Trophoblast cell (in vitro differentiated cells and primary cell): ENCODE results near the gene DPYD.

Source experiments
- DNase-seq, 2 donors: peaks; one replicate each; pipeline ENCODE4 v3.0.0-alpha.2; 2016
- H2AFZ ChIP-seq: 2 replicates; pipeline ENCODE4 v1.6.1; 2013; ENCODE audit warnings: low read length, moderate library complexity, mild to moderate bottlenecking; ENCODE audit not compliant: insufficient read depth, poor library complexity
- H2AK5ac ChIP-seq: 2 replicates; pipeline ENCODE4 v1.6.1; 2013; ENCODE audit warnings: mild to moderate bottlenecking, low read length
- H2BK120ac ChIP-seq: 2 replicates; pipeline ENCODE4 v1.6.1; 2013; ENCODE audit warnings: low read length, mild to moderate bottlenecking, moderate library complexity; ENCODE audit not compliant: insufficient read depth, poor library complexity
- H2BK12ac ChIP-seq: 2 replicates; pipeline ENCODE4 v1.6.1; 2013; ENCODE audit warnings: mild to moderate bottlenecking, low read length, moderate library complexity
- H2BK5ac ChIP-seq: 2 replicates; pipeline ENCODE4 v1.6.1; 2013; ENCODE audit warnings: low read length, low read depth, moderate library complexity, mild to moderate bottlenecking; ENCODE audit not compliant: poor library complexity
- H3K14ac ChIP-seq: 2 replicates; pipeline ENCODE4 v1.6.1; 2013; ENCODE audit warnings: mild to moderate bottlenecking, low read length
- H3K18ac ChIP-seq: 2 replicates; pipeline ENCODE4 v1.6.1; 2013; ENCODE audit warnings: mild to moderate bottlenecking, low read length
- H3K23ac ChIP-seq: 2 replicates; pipeline ENCODE4 v1.6.1; 2013; ENCODE audit warnings: low read length
- H3K27ac ChIP-seq: 2 replicates; pipeline ENCODE4 v1.5.1; 2013; ENCODE audit warnings: low read depth, mild to moderate bottlenecking, inconsistent platforms, low read length, moderate library complexity
- H3K27me3 ChIP-seq: 2 replicates; pipeline ENCODE4 v1.6.1; 2013; ENCODE audit warnings: inconsistent platforms, mild to moderate bottlenecking, low read length, moderate library complexity; ENCODE audit not compliant: insufficient read depth
- H3K36me3 ChIP-seq, 2 experiments: 1 replicate in 1 of 2; 2 replicates in 1 of 2; pipeline ENCODE4 v1.6.1; 2013; ENCODE audit warnings: low read length in 2 of 2, mild to moderate bottlenecking in 2 of 2, moderate library complexity in 1 of 2; ENCODE audit not compliant: insufficient read depth in 2 of 2, control insufficient read depth in 1 of 2
- H3K4ac ChIP-seq: 2 replicates; pipeline ENCODE4 v1.6.1; 2013; ENCODE audit warnings: low read depth, mild to moderate bottlenecking, low read length, moderate library complexity
- H3K4me1 ChIP-seq, 2 experiments: 1 replicate in 1 of 2; 2 replicates in 1 of 2; pipeline ENCODE4 v1.6.1; 2013; ENCODE audit warnings: low read length in 2 of 2, mild to moderate bottlenecking in 2 of 2, moderate library complexity in 1 of 2; ENCODE audit not compliant: insufficient read depth in 2 of 2, control insufficient read depth in 1 of 2
- H3K4me2 ChIP-seq: 2 replicates; pipeline ENCODE4 v1.6.1; 2013; ENCODE audit warnings: inconsistent platforms, mild to moderate bottlenecking, low read length, moderate library complexity
- H3K4me3 ChIP-seq: 2 replicates; pipeline ENCODE4 v1.5.1; 2013; ENCODE audit warnings: mild to moderate bottlenecking, low read depth, low read length, inconsistent platforms
- H3K79me1 ChIP-seq: one replicate; pipeline ENCODE4 v1.6.1; 2013; ENCODE audit warnings: low read length
- H3K79me2 ChIP-seq: 2 replicates; pipeline ENCODE4 v1.6.1; 2013; ENCODE audit warnings: low read length, mild to moderate bottlenecking; ENCODE audit not compliant: control insufficient read depth, insufficient read depth, poor library complexity
- H3K9ac ChIP-seq: 2 replicates; pipeline ENCODE4 v1.6.1; 2013; ENCODE audit warnings: mild to moderate bottlenecking, low read length
- H3K9me3 ChIP-seq: 2 replicates; pipeline ENCODE4 v1.6.1; 2013; ENCODE audit warnings: low read depth, mild to moderate bottlenecking, control low read depth, inconsistent platforms, low read length; ENCODE audit not compliant: insufficient read depth
- H4K12ac ChIP-seq: 2 replicates; pipeline ENCODE4 v1.6.1; 2013; ENCODE audit warnings: low read depth, mild to moderate bottlenecking, low read length, moderate library complexity
- H4K8ac ChIP-seq: 2 replicates; pipeline ENCODE4 v1.6.1; 2013; ENCODE audit warnings: low read depth, mild to moderate bottlenecking, low read length, moderate library complexity
- H4K91ac ChIP-seq: one replicate; pipeline ENCODE4 v1.6.1; 2013; ENCODE audit warnings: low read depth, mild to moderate bottlenecking, low read length, moderate library complexity
- WGBS: extraction: QIAGEN DNeasy Blood & Tissue Kit; methylation state at CpG from one replicate; pipeline ENCODE4 v1.1.7; 2013; ENCODE audit warnings: missing lambda C conversion rate; ENCODE audit not compliant: insufficient read length, insufficient coverage; ENCODE audit errors: extremely low coverage; 5-methylcytosine and 5-hydroxymethylcytosine counted together

The DPYD gene

DNA sequence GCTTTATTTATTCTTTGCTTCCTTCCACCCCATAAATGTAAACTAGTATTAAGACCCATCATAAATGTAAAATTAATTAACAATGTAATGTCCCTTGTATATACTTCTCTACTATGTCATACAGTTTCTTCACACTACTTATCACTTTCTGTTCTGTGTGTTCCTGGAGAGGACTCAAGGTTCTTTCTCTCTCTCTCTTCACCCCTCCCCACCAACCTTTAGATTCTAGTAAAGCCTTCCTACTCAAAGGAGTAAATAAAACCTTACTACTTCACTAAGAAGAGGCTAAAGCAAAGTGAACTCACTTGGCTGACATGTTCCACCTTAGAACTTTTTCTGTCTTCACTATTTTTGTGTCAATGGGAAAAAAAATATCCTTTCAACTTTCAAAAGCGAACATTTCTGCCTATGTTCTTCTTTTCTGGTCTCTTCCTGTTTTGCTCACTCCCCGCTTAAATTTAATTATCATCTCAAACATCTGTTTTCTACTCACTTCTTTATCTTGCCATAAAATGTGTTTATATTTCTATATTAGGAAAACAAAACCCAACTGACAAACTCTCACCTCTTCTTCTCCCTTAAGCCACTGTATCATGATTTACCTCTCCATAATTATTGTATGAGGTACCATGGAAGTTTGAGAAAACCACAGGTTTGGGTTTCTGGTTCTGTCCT is 260.3 kb downstream of the DPYD start:
- H2BK5ac ChIP-seq = no peak overlapping the region
- no peak overlapping the region for H2BK120ac ChIP-seq
- no peak overlapping the region for H3K18ac ChIP-seq
- H4K12ac ChIP-seq = no peak overlapping the region
- DNase-seq = no peak
- H3K4me2 ChIP-seq = no peak overlapping the region
- no peaks in the 10 kb centered on the region for H3K36me3 ChIP-seq
- 100% methylated on average over 1 of the region's 2 CpGs for WGBS
- H4K8ac ChIP-seq = no peak overlapping the region
- H4K91ac ChIP-seq = no peak overlapping the region
- H2AFZ ChIP-seq = no peak overlapping the region
- H3K4me1 ChIP-seq = no peaks in the 10 kb centered on the region
- H3K27me3 ChIP-seq = no peaks in the 10 kb centered on the region
- no peak overlapping the region for H3K4ac ChIP-seq
- no peak overlapping the region for H3K4me3 ChIP-seq
- no peaks in the 10 kb centered on the region for H3K79me2 ChIP-seq
- H2BK12ac ChIP-seq = no peak overlapping the region
- H3K9ac ChIP-seq = no peak overlapping the region
- no peak overlapping the region for H3K14ac ChIP-seq
- H3K9me3 ChIP-seq = no peaks in the 10 kb centered on the region
- H3K23ac ChIP-seq = no peak overlapping the region
- no peak overlapping the region for H2AK5ac ChIP-seq
- H3K79me1 ChIP-seq = no peaks in the 10 kb centered on the region
- no peak overlapping the region for H3K27ac ChIP-seq

DNA sequence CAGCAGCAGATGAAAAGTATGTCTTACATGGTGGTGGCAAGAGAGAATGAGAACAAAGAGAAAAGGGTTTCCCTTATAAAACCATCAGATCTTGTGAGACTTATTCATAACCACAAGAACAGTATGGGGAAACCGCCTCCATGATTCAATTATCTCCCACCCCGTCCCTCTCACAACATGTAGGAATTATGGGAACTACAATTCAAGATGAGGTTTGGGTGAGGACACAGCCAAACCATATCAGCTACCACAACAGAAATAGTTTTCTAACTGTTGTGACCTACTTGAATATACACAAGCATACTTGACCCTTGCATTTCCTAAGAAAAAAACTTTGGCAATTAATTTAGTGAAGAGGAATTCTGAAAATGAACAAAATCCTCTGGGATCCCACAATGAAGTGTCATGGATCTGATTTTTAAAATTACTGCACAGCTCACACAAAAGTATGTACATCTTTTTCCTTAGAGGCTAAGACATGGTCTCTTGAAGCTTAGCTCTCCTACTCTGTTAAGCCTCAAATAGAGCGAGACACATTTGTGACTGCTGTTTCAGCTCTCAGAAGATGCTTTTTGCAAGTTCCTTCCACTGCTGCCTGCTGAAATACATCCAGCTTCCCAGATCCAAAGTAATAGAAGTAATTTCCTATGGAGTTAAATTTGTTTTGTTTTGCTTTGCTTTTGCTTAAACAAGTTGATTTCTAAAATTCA is 265.8 kb downstream of the DPYD start:
- H3K18ac ChIP-seq = no peak overlapping the region
- H3K27ac ChIP-seq = no peak overlapping the region
- no peaks in the 10 kb centered on the region for H3K36me3 ChIP-seq
- H4K12ac ChIP-seq = no peak overlapping the region
- H3K79me2 ChIP-seq = no peaks in the 10 kb centered on the region
- H3K4me3 ChIP-seq = no peak overlapping the region
- no peak for DNase-seq
- no peak overlapping the region for H3K23ac ChIP-seq
- H2BK12ac ChIP-seq = no peak overlapping the region
- no peak overlapping the region for H3K4ac ChIP-seq
- no CpG with 5 or more reads among the region's 3 CpGs for WGBS
- no peaks in the 10 kb centered on the region for H3K79me1 ChIP-seq
- H3K4me1 ChIP-seq = no peaks in the 10 kb centered on the region
- no peak overlapping the region for H2BK5ac ChIP-seq
- no peaks in the 10 kb centered on the region for H3K9me3 ChIP-seq
- H3K14ac ChIP-seq = no peak overlapping the region
- no peaks in the 10 kb centered on the region for H3K27me3 ChIP-seq
- H2AK5ac ChIP-seq = no peak overlapping the region
- H4K8ac ChIP-seq = no peak overlapping the region
- H3K9ac ChIP-seq = no peak overlapping the region
- no peak overlapping the region for H2AFZ ChIP-seq
- H3K4me2 ChIP-seq = no peak overlapping the region
- H2BK120ac ChIP-seq = no peak overlapping the region
- H4K91ac ChIP-seq = no peak overlapping the region

DNA sequence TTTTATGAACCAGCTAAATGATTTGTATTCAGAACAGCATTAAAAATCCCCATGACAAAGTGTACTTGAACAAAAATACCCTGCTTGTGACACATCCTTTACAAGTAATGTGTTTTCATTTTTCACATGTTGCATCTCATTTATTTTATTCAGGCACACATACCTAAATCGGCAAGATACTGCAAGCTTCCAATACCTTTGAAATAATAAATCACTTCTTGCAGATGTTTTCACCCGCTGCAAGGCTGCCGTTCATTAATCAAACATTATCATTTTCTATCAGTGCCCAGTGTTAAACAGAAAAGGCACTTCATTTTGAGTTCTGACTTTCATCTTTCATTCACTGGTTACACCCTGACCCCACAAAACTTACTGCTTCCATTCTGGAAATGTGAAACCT is 269.6 kb downstream of the DPYD start:
- Histone ChIP-seq H4K91ac (no peak overlapping the region), H3K79me1 (no peaks in the 10 kb centered on the region), H3K4me3 (no peak overlapping the region), H3K4me1 (no peaks in the 10 kb centered on the region), H3K4me2 (no peak overlapping the region), H4K12ac (no peak overlapping the region), H2AK5ac (no peak overlapping the region), H3K27ac (no peak overlapping the region), H3K23ac (no peak overlapping the region), H3K9me3 (no peaks in the 10 kb centered on the region), H3K9ac (no peak overlapping the region), H2BK120ac (no peak overlapping the region), H4K8ac (no peak overlapping the region), H3K79me2 (no peaks in the 10 kb centered on the region), H3K4ac (no peak overlapping the region), H3K18ac (no peak overlapping the region), H3K36me3 (no peaks in the 10 kb centered on the region), H3K27me3 (no peaks in the 10 kb centered on the region), H2BK5ac (no peak overlapping the region), H3K14ac (no peak overlapping the region), H2BK12ac (no peak overlapping the region), H2AFZ (no peak overlapping the region)
- DNase-seq = no peak
- no CpG with 5 or more reads among the region's 3 CpGs for WGBS

DNA sequence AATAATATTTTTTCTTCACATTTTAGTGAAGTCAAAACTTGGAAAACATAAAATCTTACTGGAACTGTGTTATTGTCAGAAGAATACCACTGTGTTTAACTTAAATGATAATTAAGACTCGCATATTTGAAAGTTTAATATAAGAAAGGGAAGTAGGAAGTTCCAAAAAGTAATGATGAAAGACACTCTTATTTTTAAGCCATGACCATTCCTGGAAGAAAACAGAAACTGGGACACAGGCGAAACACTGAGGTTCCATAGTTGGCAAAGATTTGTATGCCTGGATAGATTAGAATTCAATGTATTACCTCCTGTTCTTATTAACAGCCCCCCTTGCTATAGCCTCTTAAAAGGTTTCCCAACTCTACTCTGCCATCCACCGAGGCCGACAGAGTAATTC is 271.2 kb downstream of the DPYD start:
- Histone ChIP-seq H2AFZ (no peak overlapping the region), H3K18ac (no peak overlapping the region), H3K79me1 (no peaks in the 10 kb centered on the region), H2BK12ac (no peak overlapping the region), H2AK5ac (no peak overlapping the region), H2BK5ac (no peak overlapping the region), H3K27me3 (no peaks in the 10 kb centered on the region), H2BK120ac (no peak overlapping the region), H3K4me2 (no peak overlapping the region), H3K4me1 (no peaks in the 10 kb centered on the region), H3K4ac (no peak overlapping the region), H4K91ac (no peak overlapping the region), H4K8ac (no peak overlapping the region), H3K9ac (no peak overlapping the region), H3K4me3 (no peak overlapping the region), H4K12ac (no peak overlapping the region), H3K36me3 (no peaks in the 10 kb centered on the region), H3K14ac (no peak overlapping the region), H3K79me2 (no peaks in the 10 kb centered on the region), H3K9me3 (no peaks in the 10 kb centered on the region), H3K23ac (no peak overlapping the region), H3K27ac (no peak overlapping the region)
- no CpG with 5 or more reads among the region's 4 CpGs for WGBS
- DNase-seq = no peak
